HL-60 (cell line): ENCODE data around the gene FABP1.

ENCODE experiments used
- DNase-seq, 2 experiments: peaks; one replicate each; pipeline ENCODE4 v3.0.0-alpha.2; 2010 to 2020; ENCODE audit warnings: low read depth in 1 of 2, low spot score in 1 of 2
- H3K27ac ChIP-seq: fragments of 250-450 bp; sonication (Bioruptor Pico); replicated peaks from 2 replicates; pipeline ENCODE4 v1.5.1; 2020; ENCODE audit warnings: mild to moderate bottlenecking, moderate library complexity
- H3K27me3 ChIP-seq: fragments of 250-450 bp; sonication (Bioruptor Pico); 2 replicates; pipeline ENCODE4 v1.5.1; 2021; ENCODE audit warnings: mild to moderate bottlenecking, moderate library complexity; ENCODE audit not compliant: insufficient read depth, poor library complexity, severe bottlenecking
- H3K4me3 ChIP-seq: replicated peaks from 2 replicates; pipeline ENCODE4 v1.5.1; 2011; ENCODE audit warnings: mild to moderate bottlenecking, control low read depth, low read length; ENCODE audit not compliant: insufficient read depth
- GABPA ChIP-seq: IDR thresholded peaks from 2 replicates; pipeline ENCODE4 v1.6.1; 2012; ENCODE audit warnings: low read depth
- POLR2AphosphoS5 ChIP-seq: IDR thresholded peaks from 2 replicates; pipeline ENCODE4 v1.6.1; 2012; ENCODE audit warnings: low read depth
- SPI1 ChIP-seq: IDR thresholded peaks from 2 replicates; pipeline ENCODE4 v1.6.1; 2012; ENCODE audit warnings: low read depth, mild to moderate bottlenecking, borderline replicate concordance
- TF ChIP-seq, protein P1 (sequence below): IDR thresholded peaks from 2 replicates; pipeline ENCODE4 v1.6.1; 2012; ENCODE audit warnings: low read depth; ENCODE audit not compliant: insufficient replicate concordance
- TF ChIP-seq, protein P2 (sequence below): IDR thresholded peaks from one replicate; pipeline ENCODE4 v1.5.1; 2011; ENCODE audit warnings: low read length, control low read depth, inconsistent platforms; ENCODE audit not compliant: insufficient read depth

The FABP1 gene

DNA sequence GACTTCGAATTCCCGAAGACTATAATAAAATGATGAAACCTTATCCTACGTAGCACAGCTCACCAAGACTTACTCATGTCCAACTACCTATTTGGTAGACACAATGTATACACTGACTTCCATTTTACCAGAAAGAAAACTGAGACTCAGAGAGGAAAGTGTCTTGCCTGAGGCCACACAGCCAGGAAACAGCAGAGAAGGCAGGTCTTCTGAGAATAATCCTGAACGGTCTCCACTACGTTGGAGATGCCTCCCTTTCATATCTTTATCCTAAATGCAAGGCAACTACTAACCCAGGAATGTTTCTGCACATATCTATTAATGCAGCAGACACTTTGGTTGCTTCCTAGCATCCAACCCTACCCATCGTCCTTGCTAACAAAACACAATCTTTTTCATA lies 11.9 kb upstream of the FABP1 start:
- Histone ChIP-seq H3K27me3 (no peaks in the 10 kb centered on the region), H3K4me3 (no peak overlapping the region), H3K27ac (no peak overlapping the region)
- no peak for TF ChIP-seq SPI1
- TF ChIP-seq, protein P1, sequence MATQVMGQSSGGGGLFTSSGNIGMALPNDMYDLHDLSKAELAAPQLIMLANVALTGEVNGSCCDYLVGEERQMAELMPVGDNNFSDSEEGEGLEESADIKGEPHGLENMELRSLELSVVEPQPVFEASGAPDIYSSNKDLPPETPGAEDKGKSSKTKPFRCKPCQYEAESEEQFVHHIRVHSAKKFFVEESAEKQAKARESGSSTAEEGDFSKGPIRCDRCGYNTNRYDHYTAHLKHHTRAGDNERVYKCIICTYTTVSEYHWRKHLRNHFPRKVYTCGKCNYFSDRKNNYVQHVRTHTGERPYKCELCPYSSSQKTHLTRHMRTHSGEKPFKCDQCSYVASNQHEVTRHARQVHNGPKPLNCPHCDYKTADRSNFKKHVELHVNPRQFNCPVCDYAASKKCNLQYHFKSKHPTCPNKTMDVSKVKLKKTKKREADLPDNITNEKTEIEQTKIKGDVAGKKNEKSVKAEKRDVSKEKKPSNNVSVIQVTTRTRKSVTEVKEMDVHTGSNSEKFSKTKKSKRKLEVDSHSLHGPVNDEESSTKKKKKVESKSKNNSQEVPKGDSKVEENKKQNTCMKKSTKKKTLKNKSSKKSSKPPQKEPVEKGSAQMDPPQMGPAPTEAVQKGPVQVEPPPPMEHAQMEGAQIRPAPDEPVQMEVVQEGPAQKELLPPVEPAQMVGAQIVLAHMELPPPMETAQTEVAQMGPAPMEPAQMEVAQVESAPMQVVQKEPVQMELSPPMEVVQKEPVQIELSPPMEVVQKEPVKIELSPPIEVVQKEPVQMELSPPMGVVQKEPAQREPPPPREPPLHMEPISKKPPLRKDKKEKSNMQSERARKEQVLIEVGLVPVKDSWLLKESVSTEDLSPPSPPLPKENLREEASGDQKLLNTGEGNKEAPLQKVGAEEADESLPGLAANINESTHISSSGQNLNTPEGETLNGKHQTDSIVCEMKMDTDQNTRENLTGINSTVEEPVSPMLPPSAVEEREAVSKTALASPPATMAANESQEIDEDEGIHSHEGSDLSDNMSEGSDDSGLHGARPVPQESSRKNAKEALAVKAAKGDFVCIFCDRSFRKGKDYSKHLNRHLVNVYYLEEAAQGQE: no peak
- no peak for TF ChIP-seq POLR2AphosphoS5
- TF ChIP-seq, protein P2, sequence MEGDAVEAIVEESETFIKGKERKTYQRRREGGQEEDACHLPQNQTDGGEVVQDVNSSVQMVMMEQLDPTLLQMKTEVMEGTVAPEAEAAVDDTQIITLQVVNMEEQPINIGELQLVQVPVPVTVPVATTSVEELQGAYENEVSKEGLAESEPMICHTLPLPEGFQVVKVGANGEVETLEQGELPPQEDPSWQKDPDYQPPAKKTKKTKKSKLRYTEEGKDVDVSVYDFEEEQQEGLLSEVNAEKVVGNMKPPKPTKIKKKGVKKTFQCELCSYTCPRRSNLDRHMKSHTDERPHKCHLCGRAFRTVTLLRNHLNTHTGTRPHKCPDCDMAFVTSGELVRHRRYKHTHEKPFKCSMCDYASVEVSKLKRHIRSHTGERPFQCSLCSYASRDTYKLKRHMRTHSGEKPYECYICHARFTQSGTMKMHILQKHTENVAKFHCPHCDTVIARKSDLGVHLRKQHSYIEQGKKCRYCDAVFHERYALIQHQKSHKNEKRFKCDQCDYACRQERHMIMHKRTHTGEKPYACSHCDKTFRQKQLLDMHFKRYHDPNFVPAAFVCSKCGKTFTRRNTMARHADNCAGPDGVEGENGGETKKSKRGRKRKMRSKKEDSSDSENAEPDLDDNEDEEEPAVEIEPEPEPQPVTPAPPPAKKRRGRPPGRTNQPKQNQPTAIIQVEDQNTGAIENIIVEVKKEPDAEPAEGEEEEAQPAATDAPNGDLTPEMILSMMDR: no peak
- TF ChIP-seq GABPA: no peak
- no peak for DNase-seq

DNA sequence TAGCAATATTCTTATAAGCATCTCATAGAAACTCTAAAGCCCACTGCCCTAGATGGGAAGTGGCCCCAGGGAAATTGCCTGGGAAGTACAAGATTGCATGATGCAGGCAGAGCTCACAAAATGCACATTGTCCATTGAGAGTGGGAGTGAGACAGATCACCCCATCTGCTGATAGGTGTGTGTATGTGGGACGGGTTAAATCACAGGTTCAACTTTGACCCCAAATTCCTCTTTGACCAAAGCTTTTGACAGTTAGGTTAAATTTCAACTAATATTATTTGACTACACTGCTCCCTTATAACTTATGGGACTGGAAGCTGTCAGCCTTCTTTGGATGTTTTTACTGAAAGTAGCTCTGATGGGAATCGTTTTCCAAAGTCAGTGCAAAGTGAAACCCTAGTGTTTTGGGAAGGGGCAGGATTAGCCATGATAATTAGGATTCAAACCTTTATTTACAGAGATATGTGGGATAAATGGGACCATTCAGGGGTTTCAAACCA lies 11.4 kb upstream of the FABP1 start:
- DNase-seq: no peak
- H3K27me3 ChIP-seq: no peaks in the 10 kb centered on the region
- H3K4me3 ChIP-seq: no peak overlapping the region
- no peak overlapping the region for H3K27ac ChIP-seq
- TF ChIP-seq, protein P2: no peak
- TF ChIP-seq, protein P1: no peak
- TF ChIP-seq GABPA (no peak), SPI1 (no peak), POLR2AphosphoS5 (no peak)

DNA sequence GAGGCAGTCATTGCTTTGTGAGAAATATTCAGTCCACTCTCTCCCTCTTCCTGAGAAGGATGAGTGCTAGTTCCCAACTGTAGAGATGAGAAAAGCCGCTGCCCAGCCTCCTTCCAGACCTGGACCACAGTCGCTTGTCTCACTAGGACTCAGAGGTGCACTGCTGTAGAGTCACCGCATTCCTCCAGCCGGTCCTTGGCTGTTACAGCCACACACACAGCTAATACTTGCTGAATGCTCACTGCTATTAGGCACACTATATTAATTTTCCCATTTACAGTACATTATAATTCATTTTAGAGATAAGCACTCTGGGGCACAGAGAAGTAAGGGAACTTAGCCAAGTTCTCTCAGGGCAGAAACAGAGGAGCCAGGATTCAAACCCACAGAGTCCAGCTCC lies 10.0 kb upstream of the FABP1 start:
- DNase-seq: no peak
- Histone ChIP-seq H3K27me3 (no peaks in the 10 kb centered on the region), H3K27ac (no peak overlapping the region), H3K4me3 (no peak overlapping the region)
- no peak for TF ChIP-seq SPI1
- no peak for TF ChIP-seq GABPA
- TF ChIP-seq, protein P2: no peak
- TF ChIP-seq, protein P1: no peak
- TF ChIP-seq POLR2AphosphoS5: no peak
